Heart left ventricle (tissue), 16 donors: Measurements from ENCODE around the gene RELCH. TPM values are rescaled to one million over a fixed set of nuclear protein-coding genes. Genes with fewer than 3 reads are reported as not detected.
A peak's percentile ranks its signal among the peaks of the same experiment; 100 is the strongest.

ENCODE experiments used
- ATAC-seq, 4 donors: fragments of 200-7000 bp; cut with Tn5 transposase; one replicate each; pipeline ENCODE4 v1.9.1; 2020 to 2022; ENCODE audit warnings: moderate library complexity in 4 of 4, mild to moderate bottlenecking in 3 of 4, moderate number of reproducible peaks in 1 of 4
- DNase-seq, 5 donors: peaks; one replicate each; pipeline ENCODE4 v3.0.0-alpha.2; 2020
- H3K27ac ChIP-seq, 12 donors: fragments of 200-600 bp; sonication (generic) in 4 of 12; one replicate each; pipeline versions ENCODE4 v1.5.0 to v1.8.0; 2016 to 2022; ENCODE audit warnings: mild to moderate bottlenecking in 2 of 12
- H3K27me3 ChIP-seq, 9 donors: fragments of 200-600 bp; sonication (generic) in 2 of 9; one replicate each; pipeline versions ENCODE4 v1.5.1 to v1.8.0; 2016 to 2022; ENCODE audit warnings: mild to moderate bottlenecking in 3 of 9
- H3K36me3 ChIP-seq, 9 donors: fragments of 200-600 bp; sonication (generic) in 2 of 9; one replicate each; pipeline versions ENCODE4 v1.5.0 to v1.8.0; 2018 to 2022; ENCODE audit warnings: mild to moderate bottlenecking in 2 of 9
- H3K4me1 ChIP-seq, 12 donors: fragments of 200-600 bp; sonication (generic) in 4 of 12; one replicate each; pipeline versions ENCODE4 v1.5.0 to v1.8.0; 2016 to 2022; ENCODE audit warnings: mild to moderate bottlenecking in 3 of 12
- H3K4me3 ChIP-seq, 12 donors: fragments of 200-600 bp; sonication (generic) in 4 of 12; one replicate each; pipeline versions ENCODE4 v1.5.0 to v1.8.0; 2017 to 2022; ENCODE audit warnings: mild to moderate bottlenecking in 9 of 12, moderate library complexity in 4 of 12
- H3K9me3 ChIP-seq, 12 donors: fragments of 200-600 bp; sonication (generic) in 4 of 12; one replicate each; pipeline versions ENCODE4 v1.5.0 to v1.8.0; 2016 to 2022; ENCODE audit warnings: mild to moderate bottlenecking in 1 of 12
- CTCF ChIP-seq, 12 donors: fragments of 200-600 bp; sonication (generic) in 4 of 12; IDR thresholded peaks; one replicate each; pipeline versions ENCODE4 v1.5.0 to v1.8.0; 2018 to 2022; ENCODE audit warnings: antibody characterized with exemption in 12 of 12, mild to moderate bottlenecking in 5 of 12
- POLR2A ChIP-seq, 2 donors: fragments of 450-650 bp; IDR thresholded peaks; one replicate each; pipeline ENCODE4 v1.6.1; 2017; ENCODE audit warnings: antibody characterized with exemption in 2 of 2, mild to moderate bottlenecking in 2 of 2, moderate library complexity in 2 of 2
- WGBS, 4 donors: extraction: QIAGEN DNeasy Blood & Tissue Kit in 2 of 4; methylation state at CpG; one replicate each; pipeline versions ENCODE4 v1.1.5 to v1.1.7; 2013 to 2018; 5-methylcytosine and 5-hydroxymethylcytosine counted together
- intact Hi-C, 10 donors: fragments of 100-400 bp; cut with DNase I; formaldehyde crosslinking; loops; one replicate each; pipeline versions ENCODE4 v1.11.1 to v1.14.2; 2022
- polyA plus RNA-seq, 2 donors: library from polyadenylated mRNA; stranded (reverse); fragments of 200-250 nt; gene quantifications; one replicate each; pipeline ENCODE4 v1.2.3, GENCODE V29; 2013
- total RNA-seq, 9 donors: library from RNA; depleted of rRNA in 2 of 9; stranded (reverse); fragments of >200 nt in 2 of 9; fragmentation: NEBNext Ultra II Directional in 3 of 9; extraction: Animal tissue kit (Norgen Biotek cat#: 25700) in 3 of 9; gene quantifications; one replicate each; pipeline versions ENCODE4 v1.1.0 to v1.2.4, GENCODE V29; 2016 to 2023
- donor health status: ischemic (EF 13 %, LVEDD 7.1; RV severe dilation, severe dysfunction).
- donor health status: healthy with polysubstance abuse.
- donor health status: DM: no; HTN: yes; CAD: no.
- donor health status: DM: no; HTN: no; CAD: no.
- donor health status: ischemic (EF 25% LVEDD 6.9; RV normal size, moderate dysfunction).
- donor health status: ischemic (EF 25% LVEDD 5.7; RV mildly dilated, moderate dysfunction).
- donor health status: healthy.
- donor health status: DM: yes; HTN: yes; CAD: no.
- donor health status: ischemic (EF 35%, LVEDD 5.7; RV mildly dilated, moderate dysfunction).
- donor health status: nonischemic (EF 11% LVEDD 7.7; RV severe dilation, severe dysfunction).
- donor health status: DM: yes; HTN: yes; CAD: no.
- donor health status: PGD.
- donor health status: ischemic (EF 29% LVEDD 5.4; RV normal size, mild dysfunction).
- donor health status: nonischemic (EF 23%, LVEDD 6.1; RV moderate dilation, normal function).

RELCH gene
- total and polyA plus RNA-seq, 11 donors: 7.4 to 24.8 (median 14.3) TPM

DNA sequence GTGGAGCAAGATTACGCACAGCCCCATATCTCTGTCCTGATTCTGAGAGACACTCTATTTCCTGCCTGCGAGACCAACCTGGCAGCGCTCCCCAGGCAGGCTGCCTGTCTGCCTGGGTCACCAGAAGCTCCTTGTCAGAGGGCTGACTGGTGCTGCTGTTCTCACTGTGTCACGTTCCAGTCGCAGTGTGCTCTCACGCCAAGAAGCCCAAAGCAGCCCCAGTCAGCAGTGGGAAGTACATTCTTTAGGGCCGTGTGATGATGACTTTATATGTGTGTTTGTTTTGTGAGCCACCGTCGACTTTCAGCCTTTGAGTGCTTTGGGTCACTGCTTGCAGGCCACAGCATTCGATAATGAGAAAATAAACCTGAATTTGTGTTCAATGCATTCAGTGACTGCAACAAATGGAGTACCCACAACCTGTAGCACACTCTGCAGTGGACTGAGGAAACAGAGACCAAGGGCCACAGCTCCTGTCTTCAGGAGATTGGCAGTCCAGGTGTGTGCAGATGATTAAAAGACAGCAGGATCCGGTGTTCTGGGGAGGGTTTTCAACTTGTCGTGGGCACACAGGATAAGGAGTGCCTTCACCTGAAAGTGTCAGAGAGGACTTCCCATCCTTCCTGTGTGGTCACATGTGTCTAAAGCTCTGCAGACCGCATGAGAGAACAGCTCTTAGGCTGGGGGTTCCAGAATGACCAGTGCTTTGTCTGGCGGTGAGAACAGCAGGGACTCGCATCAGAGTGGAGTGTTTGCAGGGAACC lies 142.8 kb downstream of the RELCH start:
- Histone ChIP-seq H3K27ac (peak overlapping the region in 3 of 12 donors; percentile 28 to 56 (median 43)), H3K36me3 (no peaks in the 10 kb centered on the region), H3K4me1 (peaks cover 4 to 67% (median 29%) of the 10 kb centered on the region in 12 donors), H3K9me3 (no peaks in the 10 kb centered on the region), H3K4me3 (no peak overlapping the region), H3K27me3 (peaks cover 16 to 78% (median 41%) of the 10 kb centered on the region in 9 donors)
- intact Hi-C loops: loop anchor here in 2 of 10 donors (10.0 kb wide), 2 partner anchors 255 to 385 kb away; partner anchors contain the start of gene PHLPP1 (in 1 of the 2)
- 30 to 36% (median 33%) methylated on average over 14 to 15 of the region's 15 CpGs for WGBS, 4 donors
- TF ChIP-seq CTCF (IDR thresholded peaks at IDR 0.05) (no peak), POLR2A (IDR thresholded peaks at IDR 0.05) (no peak)
- ATAC-seq: peak; percentile 86 to 91 (median 90)
- peak; percentile 52 to 82 (median 78) for DNase-seq

GRCh38 chr18:62330650-62331049 lies 143.6 kb downstream of the RELCH start:
- no peak for ATAC-seq
- Histone ChIP-seq H3K4me1 (peaks cover 1 to 63% (median 25%) of the 10 kb centered on the region in 12 donors), H3K4me3 (no peak overlapping the region), H3K9me3 (no peaks in the 10 kb centered on the region), H3K27me3 (peaks cover 12 to 81% (median 36%) of the 10 kb centered on the region in 9 donors), H3K36me3 (no peaks in the 10 kb centered on the region), H3K27ac (no peak overlapping the region)
- WGBS, 4 donors: 91 to 96% (median 95%) methylated on average over 7 of the region's 7 CpGs
- intact Hi-C loops: loop anchor here in 2 of 10 donors (10.0 kb wide), 2 partner anchors 254 to 384 kb away; partner anchors contain the start of gene PHLPP1 (in 1 of the 2)
- DNase-seq: no peak
- TF ChIP-seq CTCF (IDR thresholded peaks at IDR 0.05): no peak
- no peak for TF ChIP-seq POLR2A (IDR thresholded peaks at IDR 0.05)

GRCh38 chr18:62331581-62332356 lies 144.7 kb downstream of the RELCH start:
- intact Hi-C loops: loop anchor here in 2 of 10 donors (10.0 kb wide), 2 partner anchors 253 to 383 kb away; partner anchors contain the start of gene PHLPP1 (in 1 of the 2)
- H3K27me3 ChIP-seq: peaks cover 2 to 76% (median 24%) of the 10 kb centered on the region in 9 donors
- H3K27ac ChIP-seq: peak overlapping the region in 2 of 12 donors; percentile 30 to 50
- TF ChIP-seq CTCF (IDR thresholded peaks at IDR 0.05) (no peak), POLR2A (IDR thresholded peaks at IDR 0.05) (no peak)
- DNase-seq (peak; percentile 31 to 73 (median 52)), ATAC-seq (peak in 3 of 4 donors; percentile 14 to 40 (median 30))
- H3K9me3 ChIP-seq: no peaks in the 10 kb centered on the region
- H3K4me3 ChIP-seq: no peak overlapping the region
- WGBS, 4 donors: 66 to 76% (median 67%) methylated on average over 8 of the region's 8 CpGs
- H3K36me3 ChIP-seq: no peaks in the 10 kb centered on the region
- H3K4me1 ChIP-seq: peaks cover 0 to 52% (median 15%) of the 10 kb centered on the region in 12 donors
